CD4-positive, alpha-beta T cell treated with Interleukin-12 subunit alpha and Interleukin-12 subunit beta, for 1 hour (primary cell): ENCODE measurements around the gene CRIM1.
A peak's percentile ranks its signal among the peaks of the same experiment; 100 is the strongest.

ENCODE experiments used
- DNase-seq: peaks from one replicate; pipeline ENCODE4 v3.0.0-alpha.2; 2020

The CRIM1 gene

DNA sequence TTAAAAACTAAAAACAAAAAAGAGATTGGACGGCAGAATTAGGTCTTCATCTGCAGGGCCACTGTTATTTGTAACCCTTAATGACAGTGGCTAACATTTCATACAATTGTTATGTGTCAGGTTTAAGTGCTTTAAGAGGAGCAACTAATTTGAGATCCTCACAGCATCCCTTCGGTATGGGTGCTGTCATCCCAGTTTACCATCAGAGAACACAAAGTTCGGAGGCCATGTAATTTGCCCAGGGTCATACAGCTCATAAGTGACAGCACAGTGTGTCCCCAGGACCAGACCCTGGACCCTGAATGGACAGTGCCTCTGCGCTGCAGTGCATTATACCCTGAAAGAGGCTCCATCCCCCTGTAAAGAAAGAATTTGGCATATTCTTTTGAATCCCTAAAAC is 127.7 kb downstream of the CRIM1 start:
- no peak for DNase-seq

DNA sequence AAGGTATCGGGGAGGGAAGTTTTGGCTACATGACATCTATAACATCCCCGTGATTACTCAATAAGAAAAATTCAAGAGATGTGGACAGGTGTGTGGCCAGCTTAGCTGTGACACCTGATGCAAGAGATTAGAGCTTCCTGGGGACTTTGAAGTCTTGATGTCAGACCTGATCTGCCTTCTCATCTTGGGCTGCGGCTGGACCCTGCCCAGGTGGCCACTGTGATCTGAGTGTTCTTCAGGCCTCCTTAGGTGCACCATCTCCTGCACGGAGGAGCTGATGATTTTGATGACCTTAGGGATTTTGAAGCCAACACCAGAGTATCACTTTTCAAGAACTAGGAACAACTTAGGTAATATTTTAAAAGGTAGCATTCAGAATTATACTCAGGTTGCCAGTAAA is 128.9 kb downstream of the CRIM1 start:
- DNase-seq = no peak

DNA sequence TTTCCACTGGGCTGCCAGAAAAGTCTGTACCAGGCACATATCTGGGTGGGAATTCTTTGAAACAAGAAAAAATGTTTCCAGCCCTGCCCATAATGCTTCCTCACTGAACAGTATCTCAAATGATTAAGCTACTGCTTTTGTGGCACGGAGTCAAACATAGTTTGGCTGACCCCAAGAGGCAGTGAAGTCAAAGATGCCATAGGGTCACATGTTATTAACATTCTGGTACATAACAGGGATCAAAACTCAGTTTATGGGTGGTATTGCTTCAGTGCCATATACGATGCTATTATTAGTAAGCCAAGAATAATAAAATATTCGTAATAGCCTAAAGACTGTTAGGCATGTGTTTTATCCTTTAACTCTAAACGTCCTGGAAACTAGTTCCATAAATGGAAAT is 129.9 kb downstream of the CRIM1 start:
- no peak for DNase-seq

DNA sequence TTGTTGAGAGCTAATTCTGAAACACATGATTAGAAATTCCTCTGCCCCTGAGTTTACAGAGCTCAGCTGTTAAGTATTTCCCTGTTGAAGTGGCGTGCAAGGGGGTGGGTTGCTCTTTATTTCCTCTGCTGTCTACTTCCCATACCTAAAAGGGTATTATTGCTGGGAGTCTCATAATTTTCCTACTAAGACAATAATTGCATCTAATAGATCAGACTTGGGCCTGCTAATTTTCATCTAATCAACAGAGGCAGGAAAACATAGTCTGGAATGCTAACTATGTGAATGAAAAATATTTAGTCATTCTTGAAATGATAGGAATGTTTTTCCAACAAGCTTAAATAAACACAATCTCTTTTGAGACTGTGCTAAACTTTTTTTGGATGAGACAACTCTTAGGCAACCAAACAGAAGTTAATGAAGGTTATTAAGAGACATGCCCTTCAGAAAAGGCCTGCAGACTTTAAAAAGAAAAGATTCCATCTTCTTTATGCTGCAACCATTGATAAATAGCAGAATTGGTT is 131.0 kb downstream of the CRIM1 start:
- no peak for DNase-seq

DNA sequence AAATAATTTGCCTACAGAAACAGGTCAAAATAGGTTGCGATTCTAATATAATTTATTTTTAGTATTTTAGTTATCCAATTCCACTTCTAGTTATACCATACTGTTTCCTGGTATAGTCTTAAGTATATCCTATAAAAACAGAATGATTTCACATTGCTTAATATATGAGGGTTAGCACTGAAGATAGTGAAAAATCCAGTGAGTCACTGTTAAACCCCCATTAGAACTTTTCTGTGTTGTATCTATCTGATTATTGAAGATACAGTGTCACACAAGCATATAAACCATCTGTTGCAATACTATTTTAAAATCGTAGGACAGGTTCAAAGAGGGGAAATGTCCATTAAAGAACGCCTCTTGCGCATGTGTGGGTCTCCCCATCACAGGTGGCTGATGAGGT is 132.4 kb downstream of the CRIM1 start:
- DNase-seq = no peak

DNA sequence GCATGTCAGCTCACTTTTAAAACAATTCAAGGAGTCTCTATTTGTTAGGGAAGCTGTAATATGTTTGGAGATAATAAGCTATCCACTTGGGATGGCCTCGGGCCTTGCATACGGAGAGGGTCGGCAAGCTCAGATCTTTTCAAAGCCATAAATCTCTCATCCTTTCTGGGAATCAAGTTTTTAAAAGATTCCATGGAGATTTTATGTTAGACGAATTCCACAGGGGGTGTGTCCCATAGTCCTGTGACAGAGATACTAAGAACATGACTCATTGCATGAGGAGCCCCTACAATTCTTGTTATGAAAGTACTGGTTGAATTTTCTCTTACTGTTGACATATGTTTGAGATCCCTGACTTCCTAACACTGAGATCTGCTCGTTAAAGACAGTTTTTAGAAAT is 133.7 kb downstream of the CRIM1 start:
- DNase-seq = no peak

DNA sequence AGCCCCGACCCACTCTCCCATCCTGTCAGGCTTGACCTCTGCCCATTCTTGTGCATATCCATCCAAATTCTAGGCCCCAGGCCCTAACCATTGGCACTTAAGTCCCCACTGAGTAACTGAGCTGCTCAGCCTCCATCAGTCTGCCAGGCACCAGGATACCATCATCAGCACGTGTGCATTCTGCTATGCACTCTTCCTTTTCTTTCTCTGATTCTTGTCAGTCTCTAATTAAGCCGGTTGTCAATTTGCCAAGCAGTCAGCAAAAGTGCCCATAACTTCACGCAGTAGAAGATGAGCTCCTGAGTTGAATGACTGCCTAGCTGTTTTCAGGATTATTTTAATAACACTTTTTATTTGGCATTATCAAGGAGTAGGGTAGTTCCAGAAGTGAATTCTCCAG is 135.2 kb downstream of the CRIM1 start:
- DNase-seq = no peak

DNA sequence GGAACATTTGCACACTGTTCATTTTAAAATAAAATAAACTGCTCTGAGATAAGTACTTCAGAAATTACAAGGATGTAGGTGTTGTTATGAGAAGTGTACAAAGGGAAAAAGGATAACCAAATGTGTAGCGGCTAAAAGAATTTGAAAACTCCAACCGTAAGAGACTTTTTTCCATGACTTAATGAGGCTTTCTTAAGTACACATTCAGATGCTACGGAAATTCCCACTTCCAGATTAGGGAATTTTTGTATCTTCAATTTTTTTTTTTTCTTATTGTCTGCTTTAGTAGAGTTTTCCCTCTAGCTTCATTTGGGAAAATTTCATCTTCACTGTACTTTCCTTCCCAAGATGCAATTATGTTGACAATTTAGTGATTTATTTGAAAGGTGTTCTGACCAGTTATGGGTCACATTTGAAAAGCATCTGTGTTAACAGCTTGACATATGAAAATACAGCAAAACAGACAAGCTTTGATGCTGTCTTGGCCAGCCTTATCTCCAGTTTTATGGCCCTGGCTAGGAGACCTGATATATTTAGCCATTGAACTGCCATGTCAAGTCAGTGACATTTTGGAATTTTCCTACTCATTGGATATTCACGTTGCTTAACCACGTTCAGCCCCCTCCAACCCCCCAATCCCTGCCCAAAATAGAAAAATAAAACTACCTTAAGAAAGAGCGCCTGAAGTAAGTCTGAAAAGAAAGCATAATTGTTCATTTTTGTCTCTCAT is 136.8 kb downstream of the CRIM1 start:
- DNase-seq = no peak

DNA sequence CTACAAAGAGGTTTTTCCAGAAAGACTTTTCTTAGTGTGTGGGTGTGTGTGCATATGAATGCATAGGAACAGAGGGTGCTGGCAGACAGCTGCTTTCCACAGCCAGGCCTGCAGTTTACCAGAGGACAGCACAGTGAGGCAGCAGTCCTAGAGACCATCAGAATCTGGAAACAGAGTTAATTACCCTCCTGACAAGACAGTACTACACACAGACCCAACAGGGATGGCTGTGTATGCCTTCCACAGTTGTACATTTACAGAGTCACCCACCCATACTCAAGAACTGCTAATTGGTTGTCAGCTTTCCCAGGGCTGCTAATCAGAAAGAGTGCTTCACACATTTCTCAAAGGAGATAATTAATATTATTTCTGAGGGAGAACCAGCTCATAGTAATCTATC is 137.7 kb downstream of the CRIM1 start:
- DNase-seq = no peak

DNA sequence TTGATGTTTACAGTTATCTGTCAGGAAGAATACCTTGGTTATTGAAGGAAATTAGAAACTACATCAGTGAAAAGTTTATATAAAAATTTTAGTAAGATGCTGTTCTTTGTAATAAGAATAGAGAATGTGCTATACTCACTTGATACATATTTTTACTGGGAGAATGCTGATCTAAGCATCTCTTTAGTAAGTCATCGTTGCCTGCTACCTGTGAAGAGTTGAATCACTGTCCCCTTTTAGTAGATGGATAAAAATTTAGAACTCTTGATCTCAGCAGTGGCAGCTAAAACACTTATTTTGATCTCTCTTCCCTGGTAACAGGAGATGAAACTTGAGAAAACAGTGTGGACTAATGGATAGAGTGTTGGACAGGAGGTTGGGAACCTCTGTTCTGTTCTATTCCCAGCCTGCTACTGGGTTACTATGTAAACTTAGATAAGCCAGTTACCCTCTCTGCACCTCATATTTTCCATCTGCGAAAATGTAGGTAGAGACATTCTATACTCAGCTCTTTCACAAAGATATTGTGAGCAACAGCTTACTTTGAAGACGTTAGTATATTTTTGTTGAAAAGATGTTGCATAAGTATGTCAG is 142.1 kb downstream of the CRIM1 start:
- no peak for DNase-seq

DNA sequence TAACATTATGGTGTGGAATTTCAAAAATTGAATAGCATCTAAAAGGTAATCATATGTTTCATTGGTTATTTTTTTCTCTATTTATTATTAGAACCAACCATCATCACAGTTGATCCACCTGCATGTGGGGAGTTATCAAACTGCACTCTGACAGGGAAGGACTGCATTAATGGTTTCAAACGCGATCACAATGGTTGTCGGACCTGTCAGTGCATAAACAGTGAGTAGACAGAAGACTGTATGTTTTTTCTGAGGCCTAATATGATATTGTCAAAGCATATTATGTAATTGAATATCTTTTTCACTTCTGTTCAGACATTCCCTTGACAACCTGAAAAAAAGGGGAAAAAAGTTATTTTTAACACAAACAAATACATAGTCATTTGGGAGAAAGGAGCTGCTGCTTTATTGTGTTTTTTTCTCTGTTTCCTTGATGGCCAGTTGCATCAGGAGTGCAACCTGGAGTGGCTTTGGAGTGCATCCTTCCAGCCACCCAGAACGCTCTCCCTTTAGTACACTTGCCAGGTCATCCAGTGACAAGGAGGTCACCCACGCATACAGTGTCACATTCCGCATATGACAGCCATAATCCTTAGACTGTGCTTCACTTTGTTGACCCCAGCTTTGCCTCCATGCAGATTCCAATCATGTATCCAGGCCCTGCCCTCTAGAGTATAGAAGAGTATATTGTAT is 143.7 kb downstream of the CRIM1 start:
- no peak for DNase-seq

DNA sequence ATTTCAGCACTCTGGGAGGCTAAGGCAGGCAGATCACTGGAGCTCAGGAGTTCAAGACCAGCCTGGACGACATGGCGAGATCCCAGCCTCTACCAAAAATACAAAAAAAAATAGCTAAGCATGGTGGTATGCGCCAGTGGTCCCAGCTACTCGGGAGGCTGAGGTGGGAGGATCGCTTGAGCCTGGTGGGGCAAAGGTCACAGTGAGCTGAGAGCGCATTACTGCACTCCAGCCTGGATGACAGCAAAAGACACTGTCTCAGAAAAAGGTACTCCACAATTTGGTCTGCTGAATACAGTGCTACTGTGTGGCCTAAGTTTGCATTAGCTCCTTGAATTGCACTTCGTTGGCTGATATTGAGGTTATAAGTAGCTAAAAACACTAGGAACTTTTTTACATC is 144.5 kb downstream of the CRIM1 start:
- DNase-seq = no peak

DNA sequence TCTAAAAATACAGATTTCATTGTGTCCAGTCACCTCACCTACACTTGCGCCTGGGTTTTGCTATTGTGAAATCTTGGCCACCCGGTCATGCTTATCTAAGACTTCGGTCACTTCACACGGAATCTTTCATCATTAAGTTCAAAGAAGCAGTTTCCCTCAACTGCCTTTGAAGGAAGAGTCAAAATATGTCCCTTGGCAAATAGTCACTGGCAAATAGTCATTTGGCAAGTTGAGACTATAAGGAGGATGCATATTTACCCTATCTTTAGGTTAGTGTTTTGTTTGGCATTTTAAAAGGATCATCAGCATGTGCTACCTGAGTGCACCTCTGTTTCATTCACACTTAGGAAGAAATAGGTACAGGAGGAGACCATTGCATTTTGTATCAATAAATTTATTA is 146.5 kb downstream of the CRIM1 start:
- DNase-seq = no peak

DNA sequence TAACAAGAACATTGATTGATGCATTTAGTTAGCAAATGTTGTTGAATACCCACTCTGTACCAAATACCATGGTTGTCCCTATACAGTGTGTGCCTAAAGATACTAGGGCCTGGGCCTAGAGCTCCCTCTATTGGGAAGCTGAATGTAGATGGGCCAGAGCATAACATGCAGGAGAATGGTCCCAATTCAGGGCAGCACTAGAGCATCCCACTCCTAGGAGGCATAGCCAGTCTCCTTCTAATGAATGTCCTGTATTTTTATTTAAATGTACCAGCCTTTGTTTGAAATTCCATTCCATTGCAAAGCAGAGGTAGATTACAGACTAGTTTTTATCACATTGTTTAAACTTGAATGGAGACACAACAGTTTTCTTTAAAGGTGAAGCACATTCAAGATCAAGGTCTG is 151.8 kb downstream of the CRIM1 start:
- DNase-seq = peak; percentile 32

DNA sequence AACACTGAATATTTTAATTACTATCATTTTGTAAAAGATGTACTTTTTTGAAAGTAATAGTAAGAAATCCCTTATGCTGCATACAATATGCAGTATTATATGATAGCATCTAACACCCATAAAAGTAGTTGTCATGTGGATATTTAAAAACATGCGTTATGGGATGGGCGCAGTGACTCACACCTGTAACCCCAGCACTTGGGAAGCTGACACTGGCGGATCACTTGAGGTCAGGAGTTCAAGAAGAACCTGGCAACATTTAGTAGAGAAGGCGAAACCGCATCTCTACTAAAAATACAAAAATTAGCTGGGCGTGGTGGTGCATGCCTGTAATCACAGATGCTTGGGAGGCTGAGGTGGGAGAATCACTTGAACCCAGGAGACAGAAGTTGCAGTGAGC is 153.5 kb downstream of the CRIM1 start:
- no peak for DNase-seq

DNA sequence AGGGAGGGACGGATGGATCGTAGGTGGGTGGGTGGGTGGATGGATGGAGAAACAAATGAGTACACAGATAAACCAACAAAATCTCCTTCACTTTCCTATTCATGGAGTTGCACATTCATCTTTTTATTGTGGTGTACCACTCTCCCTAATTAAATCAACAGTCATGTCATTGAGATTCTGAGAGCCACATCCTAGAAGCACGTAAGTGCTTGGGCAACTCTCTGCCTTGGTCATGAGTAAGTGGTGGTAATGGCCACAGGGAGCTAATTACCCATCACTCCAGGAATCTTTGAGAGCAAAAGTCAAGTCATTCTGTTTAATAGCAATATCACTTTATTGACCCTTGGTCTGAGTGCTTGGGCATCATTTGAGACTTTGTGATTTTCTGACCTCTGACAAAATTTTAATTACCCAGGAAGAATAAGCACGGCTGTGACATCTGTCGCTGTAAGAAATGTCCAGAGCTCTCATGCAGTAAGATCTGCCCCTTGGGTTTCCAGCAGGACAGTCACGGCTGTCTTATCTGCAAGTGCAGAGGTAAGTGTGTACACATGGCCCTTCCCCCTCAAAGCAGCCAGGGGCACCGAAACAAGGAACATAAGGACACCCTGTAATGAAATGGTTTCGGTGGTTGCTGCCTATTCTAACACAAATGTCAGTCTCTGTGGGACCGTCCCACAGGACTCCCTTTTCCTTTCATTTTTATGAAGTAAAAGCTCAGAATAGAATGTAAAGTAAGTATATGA is 156.5 kb downstream of the CRIM1 start:
- no peak for DNase-seq

DNA sequence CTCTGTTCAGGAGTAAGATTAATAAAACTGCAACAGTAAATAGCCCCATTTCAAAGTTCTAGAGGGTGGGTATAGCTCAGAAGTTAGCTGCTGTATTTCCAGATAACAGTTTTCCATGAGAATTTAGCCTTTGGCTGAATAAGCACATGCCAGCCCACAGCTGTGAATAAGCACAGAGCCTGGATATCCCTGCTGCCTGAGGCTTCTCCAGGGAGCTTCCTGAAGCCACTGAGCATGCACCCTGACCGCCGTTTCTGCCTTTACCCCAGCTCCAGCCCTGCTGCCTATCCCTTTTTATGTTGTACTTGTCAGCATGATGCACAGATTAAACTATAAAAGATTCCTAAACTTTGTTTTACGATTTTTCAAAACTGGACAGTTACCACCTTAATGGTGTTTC is 157.1 kb downstream of the CRIM1 start:
- DNase-seq = no peak

DNA sequence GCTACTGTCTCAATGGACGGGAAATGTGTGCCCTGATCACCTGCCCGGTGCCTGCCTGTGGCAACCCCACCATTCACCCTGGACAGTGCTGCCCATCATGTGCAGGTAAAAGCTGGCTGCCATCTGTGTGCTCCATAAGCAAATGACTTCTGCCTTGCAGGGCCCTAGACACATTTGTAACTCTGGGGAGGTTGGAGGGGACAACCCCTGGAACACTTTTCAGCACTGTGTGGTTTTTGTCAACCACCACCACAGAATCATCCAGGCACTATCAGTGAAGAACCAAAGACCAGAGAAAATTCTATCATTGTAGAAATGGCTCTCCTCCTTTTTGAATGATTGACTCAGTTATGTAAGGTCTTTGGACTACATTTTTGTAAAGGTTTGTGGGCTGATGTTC is 158.1 kb downstream of the CRIM1 start:
- DNase-seq = no peak

DNA sequence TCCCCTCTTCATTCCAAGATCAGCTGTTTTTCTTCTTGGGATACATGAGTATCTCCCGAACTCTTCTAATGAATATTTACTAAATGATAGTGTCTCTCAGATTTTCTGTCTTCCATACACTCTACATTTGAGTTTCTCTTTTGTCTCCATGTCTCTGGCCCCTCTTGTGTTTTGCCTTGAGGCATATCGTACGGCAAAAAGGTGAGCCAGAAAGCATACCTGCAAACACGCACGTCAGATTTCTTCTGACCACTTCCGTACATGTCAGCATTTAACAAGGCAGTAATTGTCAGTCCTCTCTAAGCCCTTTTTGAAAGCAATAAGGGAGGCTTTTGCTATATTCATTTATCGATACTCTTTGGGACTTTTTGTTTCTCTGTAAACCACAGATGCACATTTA is 160.0 kb downstream of the CRIM1 start:
- no peak for DNase-seq

DNA sequence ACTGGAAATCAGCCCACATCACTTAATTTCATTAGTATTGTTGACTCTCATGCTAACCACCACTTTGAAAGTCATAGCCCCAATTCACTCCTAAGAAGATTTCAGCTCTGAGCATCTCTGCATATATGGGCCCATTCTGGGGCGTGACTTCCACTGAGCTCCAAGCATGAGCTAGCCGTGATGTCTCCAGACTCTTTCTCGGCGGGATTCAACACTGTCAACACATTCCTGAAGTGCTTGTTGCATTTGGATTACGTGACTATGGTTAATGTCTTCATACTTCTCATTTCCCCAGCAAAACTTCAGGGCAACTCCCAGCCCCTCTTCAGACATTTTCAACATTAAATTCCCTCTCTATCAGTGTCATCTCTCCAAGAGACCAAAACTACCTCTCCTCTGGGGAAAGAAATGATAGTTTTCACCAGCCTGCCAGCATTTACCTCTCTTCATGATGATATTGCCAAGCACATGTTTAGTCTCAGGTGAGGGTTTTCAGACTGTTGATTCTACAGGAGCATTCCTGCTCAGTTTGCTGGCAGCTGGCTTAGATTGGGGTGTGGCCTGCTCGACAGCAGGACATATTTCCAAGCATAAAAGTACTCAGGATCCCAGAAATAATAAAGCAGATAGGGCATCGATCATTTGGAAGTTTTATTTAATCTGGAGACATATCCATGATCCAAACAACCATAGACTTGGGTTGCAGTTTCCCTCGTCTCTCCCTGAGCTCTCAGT is 160.7 kb downstream of the CRIM1 start:
- DNase-seq = no peak

DNA sequence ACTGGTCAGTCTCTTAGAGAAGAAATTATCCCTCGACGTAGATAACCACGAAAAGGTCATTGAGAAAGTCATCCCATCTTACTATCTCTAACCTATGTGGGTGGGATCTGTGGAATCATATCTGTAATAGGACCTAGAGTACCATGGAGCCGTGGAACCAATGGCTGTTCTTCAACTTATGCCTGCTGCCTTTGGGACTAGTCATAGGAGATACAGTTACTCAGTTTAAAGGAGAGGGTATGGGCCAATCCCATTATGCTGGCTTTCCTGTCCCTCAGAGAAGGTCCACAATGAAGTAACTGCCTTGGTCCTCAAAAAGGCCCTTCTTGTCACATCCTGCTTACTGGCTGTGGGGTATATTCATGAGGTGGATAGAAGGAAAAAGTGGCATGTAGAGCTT is 164.9 kb downstream of the CRIM1 start:
- DNase-seq = no peak

DNA sequence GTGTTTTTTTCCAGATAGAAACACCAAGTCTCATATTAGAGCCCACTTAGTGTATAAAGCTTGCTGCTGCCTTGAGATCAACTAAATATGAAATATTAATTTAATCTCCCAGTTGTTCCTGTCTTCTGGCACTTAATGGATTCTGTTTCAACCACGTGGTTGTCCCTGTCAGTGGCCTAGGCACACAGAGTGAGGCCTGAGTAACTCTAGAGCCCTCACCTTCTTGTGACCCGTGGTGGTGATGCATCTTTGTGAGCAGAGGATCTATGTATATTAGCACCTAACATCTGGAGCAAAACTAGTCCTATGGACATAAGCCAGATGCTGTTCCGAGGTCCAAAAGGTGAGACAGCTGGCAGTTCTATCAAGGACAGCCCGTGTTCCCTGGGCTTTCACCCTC is 167.6 kb downstream of the CRIM1 start:
- no peak for DNase-seq

DNA sequence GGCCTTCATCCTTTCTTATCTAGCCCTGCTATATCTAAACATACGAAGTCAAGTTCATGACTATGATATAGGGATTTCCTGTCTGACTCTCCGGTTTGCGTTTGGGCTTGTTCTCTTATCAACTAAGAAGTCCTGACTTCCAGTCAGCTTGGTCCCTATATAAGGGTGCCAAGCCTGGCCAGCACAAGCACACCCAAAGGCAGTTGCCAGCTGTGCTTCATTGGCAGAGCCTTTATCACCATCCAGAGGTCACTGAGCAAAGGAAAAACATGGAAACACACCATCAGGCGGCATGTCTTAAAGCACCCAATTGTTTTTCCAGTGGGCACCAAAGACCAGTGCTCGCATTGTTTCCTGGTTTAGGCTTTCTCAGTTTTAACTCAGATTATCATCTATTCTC is 169.7 kb downstream of the CRIM1 start:
- DNase-seq = no peak
